ENCODE data around the gene RRAGA.

- no peak for TF ChIP-seq GTF2F1 (IDR thresholded peaks at IDR 0.05; ENCODE audit: borderline replicate concordance, low read depth, low read length)
- no peak for TF ChIP-seq RXRA (IDR thresholded peaks at IDR 0.05; ENCODE audit: insufficient read depth, low read depth, low read length)
- no peak for TF ChIP-seq CEBPB (IDR thresholded peaks at IDR 0.05; ENCODE audit: low read depth, low read length)
- TF ChIP-seq PHF8 (conservative IDR thresholded peaks at IDR 0.05; ENCODE audit: low read depth, low read length), result no peak
- no peak for TF ChIP-seq NRF1 (IDR thresholded peaks at IDR 0.05; ENCODE audit: low read depth, low read length)
- TF ChIP-seq EP300 (IDR thresholded peaks at IDR 0.05; ENCODE audit: borderline replicate concordance in 1 of 2, low read depth in 2 of 2, low read length in 2 of 2), result no peak
- no peak for TF ChIP-seq TBP (IDR thresholded peaks at IDR 0.05; ENCODE audit: low read depth, low read length)
- TF ChIP-seq KDM5A (IDR thresholded peaks at IDR 0.05; ENCODE audit: low read length), result no peak
- TF ChIP-seq GABPA (IDR thresholded peaks at IDR 0.05; ENCODE audit: borderline replicate concordance, insufficient read depth, low read length), result no peak
- no peak for TF ChIP-seq NANOG (IDR thresholded peaks at IDR 0.05; ENCODE audit: insufficient read depth, low read depth, low read length, poor library complexity, severe bottlenecking)
- no peak for TF ChIP-seq CTCF (IDR thresholded peaks at IDR 0.05; ENCODE audit: control extremely low read depth in 1 of 3, insufficient read depth in 1 of 3, low read depth in 1 of 3, low read length in 3 of 3)
- no peak for TF ChIP-seq EZH2 (IDR thresholded peaks at IDR 0.05; ENCODE audit: low read depth, low read length, severe bottlenecking)
Observed at GRCh38 chr9:19009391-19009965, 39.7 kb upstream of the RRAGA start.

All from H1 (cell line).